ENCODE data around the gene MARCHF6. TPM values are rescaled to one million over a fixed set of nuclear protein-coding genes. Genes with fewer than 3 reads are reported as not detected.

MARCHF6 gene
- total and polyA plus RNA-seq, 9 of the 15 experiments (the other 6 are each of a cell fraction or from before 2014, with no cell fraction given) = 74.1 to 456 (median 116) TPM

DNA sequence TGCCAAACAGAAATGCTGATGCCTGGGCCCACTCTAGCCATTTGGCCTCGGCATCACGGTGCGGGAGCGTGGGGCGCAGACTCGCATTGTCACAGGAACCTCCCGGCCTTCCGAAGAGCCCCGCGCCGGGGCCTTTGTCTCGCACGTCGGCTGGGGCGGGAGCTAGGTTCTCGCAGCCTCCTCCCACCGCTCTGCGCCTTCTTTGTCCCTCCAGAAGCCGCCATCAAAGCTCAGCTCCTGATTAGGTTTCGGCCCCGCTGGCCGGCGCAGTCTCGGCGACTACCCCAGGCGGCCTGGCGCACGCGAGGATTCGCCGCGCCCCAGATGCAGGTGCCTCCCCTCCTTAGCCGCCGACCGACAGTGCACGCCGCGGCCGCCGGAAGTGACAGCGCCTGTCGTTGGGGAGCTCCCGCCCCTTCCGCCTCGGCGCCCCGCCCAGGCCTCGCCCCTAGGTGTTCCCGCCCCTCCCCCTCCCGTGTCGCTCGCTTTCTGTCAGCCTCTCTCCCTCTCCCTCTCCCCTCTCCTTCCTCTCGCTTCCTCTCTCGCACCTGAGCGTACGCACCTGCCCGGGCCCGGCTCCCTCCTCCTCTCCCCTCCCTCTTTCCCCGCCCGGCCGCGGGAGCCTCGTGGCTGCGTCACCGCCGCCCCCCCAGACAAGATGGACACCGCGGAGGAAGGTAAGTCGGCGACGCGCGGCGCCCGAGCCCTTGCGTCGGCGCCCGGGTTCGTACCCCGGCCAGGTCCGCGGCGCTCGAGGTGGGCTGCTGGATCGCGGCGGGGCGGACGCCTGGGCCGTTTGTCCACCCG is at the start of gene MARCHF6 (continued):
- TF ChIP-seq, protein P1, sequence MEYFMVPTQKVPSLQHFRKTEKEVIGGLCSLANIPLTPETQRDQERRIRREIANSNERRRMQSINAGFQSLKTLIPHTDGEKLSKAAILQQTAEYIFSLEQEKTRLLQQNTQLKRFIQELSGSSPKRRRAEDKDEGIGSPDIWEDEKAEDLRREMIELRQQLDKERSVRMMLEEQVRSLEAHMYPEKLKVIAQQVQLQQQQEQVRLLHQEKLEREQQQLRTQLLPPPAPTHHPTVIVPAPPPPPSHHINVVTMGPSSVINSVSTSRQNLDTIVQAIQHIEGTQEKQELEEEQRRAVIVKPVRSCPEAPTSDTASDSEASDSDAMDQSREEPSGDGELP (CRISPR knock-in tag; IDR thresholded peaks at IDR 0.05; ENCODE audit: borderline replicate concordance) = peak; percentile 89
- TF ChIP-seq ZNF239 (CRISPR knock-in tag; IDR thresholded peaks at IDR 0.05) = no peak
- TF ChIP-seq, protein P2, sequence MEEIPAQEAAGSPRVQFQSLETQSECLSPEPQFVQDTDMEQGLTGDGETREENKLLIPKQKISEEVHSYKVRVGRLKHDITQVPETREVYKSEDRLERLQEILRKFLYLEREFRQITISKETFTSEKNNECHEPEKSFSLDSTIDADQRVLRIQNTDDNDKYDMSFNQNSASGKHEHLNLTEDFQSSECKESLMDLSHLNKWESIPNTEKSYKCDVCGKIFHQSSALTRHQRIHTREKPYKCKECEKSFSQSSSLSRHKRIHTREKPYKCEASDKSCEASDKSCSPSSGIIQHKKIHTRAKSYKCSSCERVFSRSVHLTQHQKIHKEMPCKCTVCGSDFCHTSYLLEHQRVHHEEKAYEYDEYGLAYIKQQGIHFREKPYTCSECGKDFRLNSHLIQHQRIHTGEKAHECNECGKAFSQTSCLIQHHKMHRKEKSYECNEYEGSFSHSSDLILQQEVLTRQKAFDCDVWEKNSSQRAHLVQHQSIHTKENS (CRISPR knock-in tag; IDR thresholded peaks at IDR 0.05) = no peak
- TF ChIP-seq, protein P3, sequence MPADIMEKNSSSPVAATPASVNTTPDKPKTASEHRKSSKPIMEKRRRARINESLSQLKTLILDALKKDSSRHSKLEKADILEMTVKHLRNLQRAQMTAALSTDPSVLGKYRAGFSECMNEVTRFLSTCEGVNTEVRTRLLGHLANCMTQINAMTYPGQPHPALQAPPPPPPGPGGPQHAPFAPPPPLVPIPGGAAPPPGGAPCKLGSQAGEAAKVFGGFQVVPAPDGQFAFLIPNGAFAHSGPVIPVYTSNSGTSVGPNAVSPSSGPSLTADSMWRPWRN (IDR thresholded peaks at IDR 0.05; ENCODE audit: low read depth) = no peak
- no peak for TF ChIP-seq STAG1 (CRISPR knock-in tag; IDR thresholded peaks at IDR 0.05; ENCODE audit: borderline replicate concordance)
- peak; percentile 53; the same call in 1 of the 2 replicates for TF ChIP-seq GTF2F1 (IDR thresholded peaks at IDR 0.05; ENCODE audit: low read depth, low read length)
- no peak for TF ChIP-seq FOXA1 (IDR thresholded peaks at IDR 0.05; ENCODE audit: borderline replicate concordance)
- TF ChIP-seq, protein P4, sequence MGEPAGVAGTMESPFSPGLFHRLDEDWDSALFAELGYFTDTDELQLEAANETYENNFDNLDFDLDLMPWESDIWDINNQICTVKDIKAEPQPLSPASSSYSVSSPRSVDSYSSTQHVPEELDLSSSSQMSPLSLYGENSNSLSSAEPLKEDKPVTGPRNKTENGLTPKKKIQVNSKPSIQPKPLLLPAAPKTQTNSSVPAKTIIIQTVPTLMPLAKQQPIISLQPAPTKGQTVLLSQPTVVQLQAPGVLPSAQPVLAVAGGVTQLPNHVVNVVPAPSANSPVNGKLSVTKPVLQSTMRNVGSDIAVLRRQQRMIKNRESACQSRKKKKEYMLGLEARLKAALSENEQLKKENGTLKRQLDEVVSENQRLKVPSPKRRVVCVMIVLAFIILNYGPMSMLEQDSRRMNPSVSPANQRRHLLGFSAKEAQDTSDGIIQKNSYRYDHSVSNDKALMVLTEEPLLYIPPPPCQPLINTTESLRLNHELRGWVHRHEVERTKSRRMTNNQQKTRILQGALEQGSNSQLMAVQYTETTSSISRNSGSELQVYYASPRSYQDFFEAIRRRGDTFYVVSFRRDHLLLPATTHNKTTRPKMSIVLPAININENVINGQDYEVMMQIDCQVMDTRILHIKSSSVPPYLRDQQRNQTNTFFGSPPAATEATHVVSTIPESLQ (CRISPR knock-in tag; IDR thresholded peaks at IDR 0.05) = peak; percentile 94; the same call in 1 of the 2 replicates
- no peak for TF ChIP-seq MYBL2 (IDR thresholded peaks at IDR 0.05; ENCODE audit: low read depth)
- no peak for TF ChIP-seq MYBL2 (CRISPR knock-in tag; IDR thresholded peaks at IDR 0.05; ENCODE audit: borderline replicate concordance)
- TF ChIP-seq SP2 (IDR thresholded peaks at IDR 0.05; ENCODE audit: extremely low read depth, low read depth, low read length, poor library complexity, severe bottlenecking) = peak; percentile 43
- TF ChIP-seq, protein P5, sequence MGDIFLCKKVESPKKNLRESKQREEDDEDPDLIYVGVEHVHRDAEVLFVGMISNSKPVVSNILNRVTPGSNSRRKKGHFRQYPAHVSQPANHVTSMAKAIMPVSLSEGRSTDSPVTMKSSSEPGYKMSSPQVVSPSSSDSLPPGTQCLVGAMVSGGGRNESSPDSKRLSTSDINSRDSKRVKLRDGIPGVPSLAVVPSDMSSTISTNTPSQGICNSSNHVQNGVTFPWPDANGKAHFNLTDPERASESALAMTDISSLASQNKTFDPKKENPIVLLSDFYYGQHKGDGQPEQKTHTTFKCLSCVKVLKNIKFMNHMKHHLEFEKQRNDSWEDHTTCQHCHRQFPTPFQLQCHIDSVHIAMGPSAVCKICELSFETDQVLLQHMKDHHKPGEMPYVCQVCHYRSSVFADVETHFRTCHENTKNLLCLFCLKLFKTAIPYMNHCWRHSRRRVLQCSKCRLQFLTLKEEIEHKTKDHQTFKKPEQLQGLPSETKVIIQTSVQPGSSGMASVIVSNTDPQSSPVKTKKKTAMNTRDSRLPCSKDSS (IDR thresholded peaks at IDR 0.05; ENCODE audit: low read depth, partially characterized antibody) = no peak
- TF ChIP-seq, protein P6, sequence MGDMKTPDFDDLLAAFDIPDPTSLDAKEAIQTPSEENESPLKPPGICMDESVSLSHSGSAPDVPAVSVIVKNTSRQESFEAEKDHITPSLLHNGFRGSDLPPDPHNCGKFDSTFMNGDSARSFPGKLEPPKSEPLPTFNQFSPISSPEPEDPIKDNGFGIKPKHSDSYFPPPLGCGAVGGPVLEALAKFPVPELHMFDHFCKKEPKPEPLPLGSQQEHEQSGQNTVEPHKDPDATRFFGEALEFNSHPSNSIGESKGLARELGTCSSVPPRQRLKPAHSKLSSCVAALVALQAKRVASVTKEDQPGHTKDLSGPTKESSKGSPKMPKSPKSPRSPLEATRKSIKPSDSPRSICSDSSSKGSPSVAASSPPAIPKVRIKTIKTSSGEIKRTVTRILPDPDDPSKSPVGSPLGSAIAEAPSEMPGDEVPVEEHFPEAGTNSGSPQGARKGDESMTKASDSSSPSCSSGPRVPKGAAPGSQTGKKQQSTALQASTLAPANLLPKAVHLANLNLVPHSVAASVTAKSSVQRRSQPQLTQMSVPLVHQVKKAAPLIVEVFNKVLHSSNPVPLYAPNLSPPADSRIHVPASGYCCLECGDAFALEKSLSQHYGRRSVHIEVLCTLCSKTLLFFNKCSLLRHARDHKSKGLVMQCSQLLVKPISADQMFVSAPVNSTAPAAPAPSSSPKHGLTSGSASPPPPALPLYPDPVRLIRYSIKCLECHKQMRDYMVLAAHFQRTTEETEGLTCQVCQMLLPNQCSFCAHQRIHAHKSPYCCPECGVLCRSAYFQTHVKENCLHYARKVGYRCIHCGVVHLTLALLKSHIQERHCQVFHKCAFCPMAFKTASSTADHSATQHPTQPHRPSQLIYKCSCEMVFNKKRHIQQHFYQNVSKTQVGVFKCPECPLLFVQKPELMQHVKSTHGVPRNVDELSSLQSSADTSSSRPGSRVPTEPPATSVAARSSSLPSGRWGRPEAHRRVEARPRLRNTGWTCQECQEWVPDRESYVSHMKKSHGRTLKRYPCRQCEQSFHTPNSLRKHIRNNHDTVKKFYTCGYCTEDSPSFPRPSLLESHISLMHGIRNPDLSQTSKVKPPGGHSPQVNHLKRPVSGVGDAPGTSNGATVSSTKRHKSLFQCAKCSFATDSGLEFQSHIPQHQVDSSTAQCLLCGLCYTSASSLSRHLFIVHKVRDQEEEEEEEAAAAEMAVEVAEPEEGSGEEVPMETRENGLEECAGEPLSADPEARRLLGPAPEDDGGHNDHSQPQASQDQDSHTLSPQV (IDR thresholded peaks at IDR 0.05) = peak; percentile 64
